SK-N-SH (cell line): ENCODE data around the gene TMEM179. TPM values are rescaled to one million over a fixed set of nuclear protein-coding genes. Genes with fewer than 3 reads are reported as not detected.

Source experiments
- CTCF ChIA-PET: fragments of 300-600, 350-600 bp; formaldehyde crosslinking; extraction: SDS; loops from one replicate; lab custom pipeline; 2021; lab: Yijun Ruan, JAX
- POLR2A ChIA-PET: fragments of 350-600 bp; sonication (Branson Sonifier 250); formaldehyde crosslinking; extraction: SDS; loops from one replicate; lab custom pipeline; 2020; ENCODE audit warnings: antibody characterized with exemption, inconsistent platforms; lab: Yijun Ruan, JAX
- DNase-seq: peaks from one replicate; pipeline ENCODE4 v3.0.0; 2012
- H2AFZ ChIP-seq: fragments of 200-600 bp; sonication (generic); 2 replicates; pipeline ENCODE4 v1.8.1; 2016; ENCODE audit warnings: antibody characterized with exemption, mild to moderate bottlenecking, low read depth
- H3F3A ChIP-seq: fragments of 200-600 bp; sonication (generic); replicated peaks from 2 replicates; pipeline ENCODE3; 2016; ENCODE audit warnings: antibody characterized with exemption, mild to moderate bottlenecking; ENCODE audit not compliant: insufficient read depth
- H3K27ac ChIP-seq, 2 experiments: fragments of 200-500 bp in 1 of 2; fragments of 200-600 bp in 1 of 2; sonication (Bioruptor generic) in 1 of 2; sonication (generic), shearing (Covaris generic) in 1 of 2; 2 replicates each; pipeline versions ENCODE4 v1.5.1 to v1.6.1; 2014 to 2016; ENCODE audit warnings: low read depth in 2 of 2, inconsistent platforms in 1 of 2, low read length in 1 of 2, mild to moderate bottlenecking in 1 of 2, mixed read lengths in 1 of 2
- H3K27me3 ChIP-seq: fragments of 200-600 bp; sonication (generic), shearing (Covaris generic); 2 replicates; pipeline ENCODE4 v1.6.1; 2016; ENCODE audit warnings: mixed run types; ENCODE audit not compliant: insufficient read depth
- H3K36me3 ChIP-seq, 2 experiments: fragments of 200-500 bp in 1 of 2; fragments of 200-600 bp in 1 of 2; sonication (Bioruptor generic) in 1 of 2; sonication (generic) in 1 of 2; replicated peaks in 1 of 2; 2 replicates each; pipeline versions ENCODE3 to v1.5.1; 2014 to 2016; ENCODE audit warnings: low read length in 1 of 2, mild to moderate bottlenecking in 1 of 2; ENCODE audit not compliant: insufficient read depth in 2 of 2, control insufficient read depth in 1 of 2
- H3K4me1 ChIP-seq, 2 experiments: fragments of 200-500 bp in 1 of 2; fragments of 200-600 bp in 1 of 2; sonication (Bioruptor generic) in 1 of 2; sonication (generic), shearing (Covaris generic) in 1 of 2; 2 replicates each; pipeline versions ENCODE4 v1.5.1 to v1.6.1; 2014 to 2016; ENCODE audit warnings: low read depth in 1 of 2, low read length in 1 of 2, mixed run types in 1 of 2; ENCODE audit not compliant: insufficient read depth in 2 of 2, control insufficient read depth in 1 of 2
- H3K4me2 ChIP-seq: fragments of 200-600 bp; sonication (generic), shearing (Covaris generic); 2 replicates; pipeline ENCODE4 v1.6.1; 2017; ENCODE audit warnings: mixed run types
- H3K4me3 ChIP-seq, 2 experiments: fragments of 200-500 bp in 1 of 2; fragments of 200-600 bp in 1 of 2; sonication (Bioruptor generic) in 1 of 2; sonication (generic), shearing (Covaris generic) in 1 of 2; 2 replicates each; pipeline versions ENCODE4 v1.5.1 to v1.8.1; 2014 to 2016; ENCODE audit warnings: low read depth in 2 of 2, inconsistent platforms in 1 of 2, low read length in 1 of 2, mild to moderate bottlenecking in 1 of 2, mixed read lengths in 1 of 2, moderate library complexity in 1 of 2
- H3K79me2 ChIP-seq: fragments of 200-600 bp; sonication (generic); 2 replicates; pipeline ENCODE4 v1.8.1; 2017; ENCODE audit warnings: mild to moderate bottlenecking; ENCODE audit not compliant: insufficient read depth
- H3K9ac ChIP-seq: fragments of 200-600 bp; sonication (generic); 2 replicates; pipeline ENCODE4 v1.6.1; 2017; ENCODE audit warnings: mixed run types
- H3K9me2 ChIP-seq: fragments of 200-600 bp; sonication (generic); 2 replicates; pipeline ENCODE4 v1.6.1; 2017; ENCODE audit warnings: mixed run types
- H3K9me3 ChIP-seq: fragments of 200-600 bp; sonication (generic); 2 replicates; pipeline ENCODE4 v1.6.1; 2017; ENCODE audit warnings: mixed run types, mild to moderate bottlenecking, moderate library complexity
- H4K20me1 ChIP-seq: fragments of 200-600 bp; sonication (generic); 2 replicates; pipeline ENCODE4 v1.6.1; 2017; ENCODE audit warnings: mild to moderate bottlenecking, mixed run types; ENCODE audit not compliant: insufficient read depth
- CHD2 ChIP-seq: fragments of 150-350 bp; IDR thresholded peaks from 2 replicates; pipeline ENCODE4 v1.6.1; 2018; ENCODE audit warnings: low read length; ENCODE audit not compliant: partially characterized antibody
- CTCF ChIP-seq: fragments of 200-600 bp; sonication (generic); IDR thresholded peaks from 2 replicates; pipeline ENCODE4 v1.6.1; 2017; ENCODE audit warnings: antibody characterized with exemption, mild to moderate bottlenecking, moderate library complexity
- EP300 ChIP-seq, 2 experiments: IDR thresholded peaks; 2 replicates each; pipeline versions ENCODE4 v1.4.0 to v1.6.1; 2012; ENCODE audit warnings: borderline replicate concordance in 1 of 2, low read depth in 1 of 2, low read length in 1 of 2
- EZH2phosphoT487 ChIP-seq: fragments of 200-600 bp; sonication (generic); IDR thresholded peaks from 2 replicates; pipeline ENCODE4 v1.6.1; 2017; ENCODE audit warnings: low read depth, mixed run types, mild to moderate bottlenecking, antibody characterized with exemption, moderate library complexity, borderline replicate concordance
- FOSL2 ChIP-seq: IDR thresholded peaks from 2 replicates; pipeline ENCODE4 v1.4.0; 2012; ENCODE audit warnings: low read depth, mild to moderate bottlenecking, moderate library complexity, borderline replicate concordance
- FOXJ3 ChIP-seq: sonication (generic); formaldehyde crosslinking; IDR thresholded peaks from 2 replicates; pipeline ENCODE4 v1.5.1; 2020; ENCODE audit warnings: mild to moderate bottlenecking, missing genetic modification reagents
- IRF3 ChIP-seq: fragments of 150-350 bp; IDR thresholded peaks from 2 replicates; pipeline ENCODE4 v1.6.1; 2016; ENCODE audit warnings: mild to moderate bottlenecking, low read depth, low read length
- MEF2A ChIP-seq: IDR thresholded peaks from 2 replicates; pipeline ENCODE4 v1.4.0; 2012; ENCODE audit warnings: low read depth, borderline replicate concordance
- NFIC ChIP-seq: IDR thresholded peaks from 2 replicates; pipeline ENCODE4 v1.4.0; 2012; ENCODE audit warnings: borderline replicate concordance
- POLR2AphosphoS5 ChIP-seq: IDR thresholded peaks from 2 replicates; pipeline ENCODE4 v1.6.1; 2012; ENCODE audit warnings: low read depth, low read length
- RAD21 ChIP-seq: IDR thresholded peaks from 2 replicates; pipeline ENCODE4 v1.6.1; 2012; ENCODE audit warnings: mild to moderate bottlenecking, low read length
- RFX5 ChIP-seq: IDR thresholded peaks from 2 replicates; pipeline ENCODE4 v1.6.1; 2012; ENCODE audit warnings: mild to moderate bottlenecking, improper control_type of control experiment, low read length
- RXRA ChIP-seq: IDR thresholded peaks from 2 replicates; pipeline ENCODE4 v1.4.0; 2012; ENCODE audit warnings: low read depth, mild to moderate bottlenecking, borderline replicate concordance
- SIN3A ChIP-seq: IDR thresholded peaks from 2 replicates; pipeline ENCODE4 v1.6.1; 2012; ENCODE audit warnings: low read depth, mild to moderate bottlenecking, low read length, moderate library complexity, borderline replicate concordance
- TAF1 ChIP-seq: IDR thresholded peaks from 2 replicates; pipeline ENCODE4 v1.6.1; 2012; ENCODE audit warnings: low read depth, mild to moderate bottlenecking, low read length, moderate library complexity, borderline replicate concordance
- TCF12 ChIP-seq: IDR thresholded peaks from 2 replicates; pipeline ENCODE4 v1.4.0; 2012
- USF2 ChIP-seq: fragments of 150-350 bp; IDR thresholded peaks from 2 replicates; pipeline ENCODE4 v1.6.1; 2017; ENCODE audit warnings: antibody characterized with exemption, low read length, low read depth, borderline replicate concordance
- WGBS: methylation state at CpG from one replicate; pipeline ENCODE4 v1.1.6; 2017; ENCODE audit warnings: low lambda C conversion rate; 5-methylcytosine and 5-hydroxymethylcytosine counted together
- polyA plus RNA-seq, 3 experiments: library from polyadenylated mRNA; depleted of rRNA; stranded (reverse); fragments of >200 nt; gene quantifications; 2 replicates each; pipeline ENCODE4 v1.2.3, GENCODE V29; 2012

The TMEM179 gene
- polyA plus RNA-seq, 1 of the 3 experiments (the other 2 are of a cell fraction) = 1.7 TPM

- no peak for DNase-seq
- H3K4me3 ChIP-seq = no peak overlapping the region
- no peaks in the 10 kb centered on the region for H4K20me1 ChIP-seq
- CTCF ChIA-PET = interaction anchor here (0.6 to 8.9 kb wide), 7 partner anchors 12 to 490 kb away, joined by 3 to 96 read pairs (median 5); partner anchors contain the start of gene C14orf180
- WGBS = 54% methylated on average over 5 of the region's 9 CpGs
- peaks cover 0 to 78% of the 10 kb centered on the region in 2 experiments; a peak in 1 of 4 replicates for H3K4me1 ChIP-seq
- no peaks in the 10 kb centered on the region for H3K9me3 ChIP-seq
- H2AFZ ChIP-seq = no peak overlapping the region
- no peak overlapping the region for H3K9ac ChIP-seq
- TF ChIP-seq POLR2AphosphoS5 = no peak
- TF ChIP-seq RAD21 = no peak
- TF ChIP-seq RFX5 = no peak
- TF ChIP-seq EZH2phosphoT487 = no peak
- no peak for TF ChIP-seq TCF12
- no peak for TF ChIP-seq SIN3A
- TF ChIP-seq FOXJ3 = no peak
- TF ChIP-seq EP300 (IDR thresholded peaks at IDR 0.05; ENCODE audit: borderline replicate concordance in 1 of 2, low read depth in 1 of 2, low read length in 1 of 2) = no peak
- TF ChIP-seq USF2 = no peak
- no peak for TF ChIP-seq FOSL2
- TF ChIP-seq MEF2A = no peak
- TF ChIP-seq IRF3 = no peak
- TF ChIP-seq NFIC = no peak
- TF ChIP-seq TAF1 = no peak
- TF ChIP-seq CTCF = no peak
- no peak for TF ChIP-seq CHD2
- TF ChIP-seq RXRA = no peak
- no peaks in the 10 kb centered on the region for H3K79me2 ChIP-seq
- H3K36me3 ChIP-seq = no peaks in the 10 kb centered on the region
- no peaks in the 10 kb centered on the region for H3K27me3 ChIP-seq
- no peak overlapping the region for H3K4me2 ChIP-seq
- H3K27ac ChIP-seq = no peak overlapping the region
- H3F3A ChIP-seq = no peaks in the 10 kb centered on the region
- POLR2A ChIA-PET = interaction anchor here (0.8 to 1.3 kb wide), 2 partner anchors 12 to 13 kb away, joined by 3 to 4 read pairs; no protein-coding TSS in a partner anchor
- H3K9me2 ChIP-seq = no peaks in the 10 kb centered on the region
Measured at GRCh38 chr14:104567957-104568225, 36.7 kb downstream of the TMEM179 start.
